Left renal cortex interstitium (tissue), 4 donors: ENCODE results near the gene LRRC34. TPM values are rescaled to one million over a fixed set of nuclear protein-coding genes. Genes with fewer than 3 reads are reported as not detected.

Experiments
- DNase-seq, 4 donors: peaks; one replicate each; pipeline ENCODE4 v3.0.0-alpha.2; 2013; ENCODE audit warnings: low read depth in 4 of 4, low spot score in 2 of 4, missing footprints in 1 of 4
- polyA plus RNA-seq, 4 donors: library from polyadenylated mRNA; unstranded; fragments of 120-200 nt; gene quantifications; one replicate each; pipeline ENCODE4 v1.2.1, GENCODE V29; 2013; ENCODE audit not compliant: insufficient read length in 4 of 4

LRRC34 gene
- polyA plus RNA-seq, 4 donors = 8.2 to 19.5 (median 12.9) TPM

DNA sequence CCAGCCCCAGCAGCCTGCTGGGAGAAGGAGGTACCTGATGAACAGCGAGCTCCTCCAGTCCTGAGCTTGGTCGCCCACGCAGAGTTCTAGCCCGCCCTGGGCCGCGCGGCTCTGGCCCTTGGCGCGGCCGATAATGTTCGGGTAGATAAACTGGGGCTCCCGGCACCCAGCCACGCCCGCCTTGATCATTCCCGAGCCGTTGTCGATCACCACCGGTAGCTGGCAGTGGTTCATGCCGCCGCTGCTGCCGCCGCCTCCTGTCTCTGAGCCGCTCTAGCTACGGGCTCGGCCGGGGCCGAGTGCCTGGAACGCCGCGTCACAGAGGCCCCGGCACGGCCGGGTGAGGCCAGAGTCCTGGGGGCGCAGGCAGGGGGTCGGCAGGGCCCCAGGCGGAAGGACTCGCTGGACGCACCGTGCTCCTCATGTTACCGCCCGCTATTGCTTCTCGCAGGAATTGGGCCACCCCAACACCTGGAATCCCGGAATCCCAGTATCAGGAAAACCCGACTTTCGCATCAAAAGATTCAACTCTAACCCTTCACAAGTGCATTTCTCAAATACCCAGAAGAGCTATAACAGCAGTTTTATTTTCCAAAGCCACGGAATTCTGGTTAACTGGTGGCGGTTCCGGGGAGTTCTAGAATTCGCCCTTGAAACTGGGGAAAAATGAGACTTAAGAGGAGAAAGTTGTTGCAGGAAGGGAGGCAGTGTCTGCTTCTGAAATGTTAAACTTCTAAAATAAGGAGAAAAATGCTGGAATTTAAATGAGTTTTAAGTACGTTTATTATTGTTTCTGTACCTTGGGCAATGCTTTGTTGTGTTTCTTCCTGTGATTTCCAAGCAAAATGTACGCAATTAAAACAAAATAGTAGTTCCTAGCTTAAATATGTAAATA is 43.2 kb downstream of the LRRC34 start, which contains the start of gene ACTRT3:
TSS of gene ACTRT3 (minus strand) at position 275 of the 895 bp plus-strand sequence. CDS start at position 234, 41 bp downstream.
- peak; percentile 57 to 75 (median 66) for DNase-seq

GRCh38 chr3:169764882-169765612 is 47.7 kb downstream of the LRRC34 start, which contains the start of gene TERC:
TSS of gene TERC (minus strand) at chr3:169765060.
- DNase-seq = peak; percentile 75 to 90 (median 85)

DNA sequence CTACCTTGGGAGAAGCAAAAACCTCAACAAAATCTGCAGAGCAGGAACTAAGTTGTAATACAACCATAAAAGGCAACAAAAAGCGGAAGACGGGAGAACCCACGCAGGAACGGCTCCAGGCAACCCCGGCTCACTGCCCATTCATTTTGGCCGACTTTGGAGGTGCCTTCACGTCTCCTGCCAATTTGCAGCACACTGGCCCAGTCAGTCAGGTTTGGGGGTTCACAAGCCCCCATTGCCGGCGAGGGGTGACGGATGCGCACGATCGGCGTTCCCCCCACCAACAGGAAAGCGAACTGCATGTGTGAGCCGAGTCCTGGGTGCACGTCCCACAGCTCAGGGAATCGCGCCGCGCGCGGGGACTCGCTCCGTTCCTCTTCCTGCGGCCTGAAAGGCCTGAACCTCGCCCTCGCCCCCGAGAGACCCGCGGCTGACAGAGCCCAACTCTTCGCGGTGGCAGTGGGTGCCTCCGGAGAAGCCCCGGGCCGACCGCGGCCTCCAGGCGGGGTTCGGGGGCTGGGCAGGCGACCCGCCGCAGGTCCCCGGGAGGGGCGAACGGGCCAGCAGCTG is 48.3 kb downstream of the LRRC34 start:
- DNase-seq = peak in 2 of 4 donors; percentile 36

- no peak for DNase-seq
Observed at GRCh38 chr3:169760479-169760878, 52.2 kb downstream of the LRRC34 start.

- DNase-seq = no peak
Observed at GRCh38 chr3:169759256-169759655, 53.4 kb downstream of the LRRC34 start.

DNA sequence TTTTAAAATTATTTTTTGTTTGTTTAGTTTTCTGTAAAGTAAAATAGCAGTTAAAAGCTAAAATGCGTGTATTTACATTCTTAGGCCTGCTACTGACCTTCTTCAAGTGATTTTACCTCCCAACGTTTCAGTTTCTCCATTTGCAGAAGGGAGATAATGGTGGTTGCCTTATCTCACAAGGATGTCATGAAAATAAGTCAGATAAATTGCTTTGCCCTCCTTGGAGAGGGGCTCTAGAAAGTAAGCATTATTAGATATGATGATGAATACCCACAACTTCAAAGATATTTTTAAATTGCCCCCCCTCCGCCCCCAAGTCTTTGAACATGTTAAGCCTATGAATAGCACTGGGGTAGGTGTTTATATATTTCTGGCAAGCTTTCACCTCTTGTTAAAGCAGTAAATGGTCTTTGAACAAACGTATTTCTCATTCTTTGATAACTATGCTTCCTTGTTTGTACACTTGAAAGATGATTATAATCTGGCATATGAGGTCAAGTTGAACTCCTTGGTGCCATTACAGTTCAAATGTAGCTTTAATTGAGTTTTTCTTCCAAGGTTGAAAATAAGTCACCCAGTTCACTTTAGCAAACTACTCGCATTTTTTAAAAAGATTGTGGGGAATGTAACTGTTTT is 54.2 kb downstream of the LRRC34 start:
- no peak for DNase-seq

GRCh38 chr3:169755488-169755887 is 57.2 kb downstream of the LRRC34 start:
- no peak for DNase-seq

- DNase-seq = no peak
Observed at GRCh38 chr3:169754711-169755110, 58.0 kb downstream of the LRRC34 start.

DNA sequence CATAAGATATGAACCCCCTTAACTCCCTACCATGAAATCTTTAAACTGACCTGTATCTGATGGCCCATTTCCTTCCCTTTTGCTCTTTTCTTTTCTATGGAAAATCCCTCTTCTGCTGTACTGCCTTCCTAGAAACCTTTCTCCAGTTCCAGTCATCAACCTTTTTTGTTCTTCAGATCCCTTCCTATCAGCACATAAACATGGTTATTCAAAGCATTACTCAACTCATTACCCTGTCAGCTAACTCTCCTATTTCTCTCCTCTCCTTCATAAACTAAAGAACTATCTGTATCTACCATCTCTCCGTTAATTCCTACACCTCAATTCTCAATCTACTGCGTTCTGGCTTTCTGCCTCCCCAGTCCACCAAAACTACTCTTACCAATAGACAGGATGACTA is 60.8 kb downstream of the LRRC34 start:
- no peak for DNase-seq

DNA sequence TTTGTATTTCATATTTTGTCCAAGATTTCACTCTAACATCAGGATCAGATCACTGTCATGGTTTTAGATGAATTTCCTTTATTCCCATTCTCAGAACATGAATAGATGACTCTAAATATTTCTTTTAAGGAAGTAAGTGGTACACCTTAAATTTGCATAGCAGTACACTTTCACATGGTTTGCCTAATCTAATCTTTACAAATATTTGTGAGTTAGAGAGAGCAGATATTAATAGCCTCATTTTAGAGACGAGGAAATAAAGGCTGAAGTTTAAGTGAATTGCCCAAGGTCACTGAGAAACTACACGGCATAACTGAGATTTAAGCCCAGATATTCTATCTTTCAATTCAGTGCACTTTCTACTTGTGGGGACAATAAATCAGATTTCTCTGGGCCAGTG is 62.0 kb downstream of the LRRC34 start:
- no peak for DNase-seq

GRCh38 chr3:169748670-169749069 is 64.0 kb downstream of the LRRC34 start:
- no peak for DNase-seq

GRCh38 chr3:169746924-169747323 is 65.8 kb downstream of the LRRC34 start:
- no peak for DNase-seq

DNA sequence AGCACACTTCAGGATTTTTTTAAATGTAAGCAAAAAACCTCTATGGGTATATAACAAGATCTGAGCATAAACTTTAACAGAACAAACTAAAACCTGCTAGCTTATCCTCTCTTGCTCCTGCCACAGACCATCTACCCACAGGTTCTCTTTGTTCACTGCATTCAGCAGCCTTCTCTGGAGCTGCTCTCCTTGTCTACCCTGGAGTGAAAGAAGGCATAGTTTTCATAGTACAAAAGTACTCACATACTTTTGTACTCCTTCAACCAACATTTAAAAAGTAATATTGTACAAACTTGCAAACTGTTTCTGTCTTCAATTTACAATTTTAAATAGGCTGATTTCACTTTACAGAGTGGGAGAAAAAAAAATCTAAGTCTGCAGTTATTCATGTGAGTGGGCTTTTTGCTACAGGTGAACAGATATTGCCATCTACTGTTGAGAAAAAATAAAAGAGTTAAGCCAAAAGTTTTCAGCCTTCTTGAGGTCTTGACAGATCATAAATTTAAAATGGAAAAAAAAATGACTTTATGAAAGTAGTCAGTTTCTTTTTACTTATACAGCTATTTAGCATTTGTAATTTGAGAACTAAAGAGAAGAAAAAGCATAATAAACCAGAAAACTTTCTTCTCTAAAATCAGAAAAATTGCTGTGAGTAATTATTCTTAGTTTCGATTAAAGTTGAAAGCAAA is 68.2 kb downstream of the LRRC34 start:
- no peak for DNase-seq

Other genes with a start within 250 kb of the LRRC34 start
- 100 to 1,000 TPM; 161 to 215 (median 185) TPM for gene MECOM, start 149.2 kb downstream of the LRRC34 start, polyA plus RNA-seq
- gene TERC, start 47.8 kb downstream of the LRRC34 start, polyA plus RNA-seq = under 1 TPM in 2 of 4 donors, not detected in 2; 0.44 to 0.56 TPM
- 1 to 10 TPM; 3.6 to 4.9 (median 4.5) TPM for gene ACTRT3, start 43.3 kb downstream of the LRRC34 start, polyA plus RNA-seq
- 10 to 100 TPM; 26.2 to 32.7 (median 29.8) TPM for gene MYNN, start 39.5 kb downstream of the LRRC34 start, polyA plus RNA-seq
- under 1 TPM; 0.10 to 0.32 (median 0.18) TPM for gene LRRIQ4, start within 50 bp of the LRRC34 start, polyA plus RNA-seq
- gene LRRC31, start 57.0 kb upstream of the LRRC34 start, polyA plus RNA-seq = under 1 TPM; 0.16 to 0.44 (median 0.28) TPM
- gene SAMD7, start 98.7 kb upstream of the LRRC34 start, polyA plus RNA-seq = not detected
- gene SEC62, start 153.9 kb upstream of the LRRC34 start, polyA plus RNA-seq = 100 to 1,000 TPM; 177 to 208 (median 183) TPM
- 10 to 100 TPM; 33.0 to 46.1 (median 38.0) TPM for gene GPR160, start 225.1 kb upstream of the LRRC34 start, polyA plus RNA-seq